GM18517 (cell line): Measurements from ENCODE around the gene PDZD4.

ENCODE experiments used
- ATAC-seq: cut with Tn5 transposase; IDR thresholded peaks from one replicate; pipeline ENCODE4 v1.9.1; 2021; ENCODE audit warnings: mild to moderate bottlenecking, moderate library complexity; ENCODE audit not compliant: unreplicated experiment

PDZD4 gene

GRCh38 chrX:153829799-153830639 lies at the start of gene PDZD4:
PDZD4 (minus strand) TSS chrX:153830544; CDS start chrX:153830298, 246 bp downstream.
- ATAC-seq, result no peak

GRCh38 chrX:153879741-153880439 lies 49.5 kb upstream of the PDZD4 start:
- no peak for ATAC-seq

DNA sequence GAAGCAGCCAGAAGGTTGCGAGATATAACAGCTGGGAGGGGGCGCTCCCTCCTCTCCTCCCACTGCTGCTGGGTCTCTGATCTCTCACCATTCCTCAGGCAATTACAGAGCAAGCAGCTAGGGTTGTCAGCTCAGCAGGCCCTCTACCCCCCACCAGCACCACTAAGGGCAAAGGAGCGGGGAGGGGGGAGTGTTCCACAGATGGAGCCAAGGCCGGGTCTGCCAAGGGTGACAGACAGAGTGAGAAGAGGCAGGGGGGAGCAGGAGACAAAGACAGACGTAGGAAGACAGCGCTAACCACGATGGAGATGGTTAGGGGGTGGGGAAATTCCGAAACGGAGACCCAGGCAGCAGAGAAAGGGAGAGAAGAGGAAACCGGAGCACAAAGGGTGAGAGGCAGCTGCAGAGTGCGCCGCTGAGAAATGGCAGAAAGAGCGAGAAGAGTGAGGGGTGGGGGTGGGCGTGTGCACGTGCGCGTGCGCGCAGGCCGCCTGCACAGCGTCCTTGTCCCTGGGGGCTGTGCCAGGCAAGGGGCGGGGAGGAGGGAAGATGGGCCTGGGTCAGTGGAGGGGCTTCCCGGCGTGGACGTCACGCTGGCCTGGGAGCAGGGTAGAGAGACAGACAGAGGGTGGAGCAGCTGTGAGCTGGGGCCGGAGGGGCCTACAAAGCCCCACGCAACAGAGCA lies 48.8 kb upstream of the PDZD4 start:
- no peak for ATAC-seq

GRCh38 chrX:153878345-153878744 lies 48.0 kb upstream of the PDZD4 start:
- no peak for ATAC-seq

- ATAC-seq, result no peak
These were observed 47.4 kb upstream of the PDZD4 start for GRCh38 chrX:153877571-153878261.

- no peak for ATAC-seq
These were observed 45.8 kb upstream of the PDZD4 start for GRCh38 chrX:153876112-153876491.

- no peak for ATAC-seq
These were observed 45.2 kb upstream of the PDZD4 start for GRCh38 chrX:153875391-153876111.

GRCh38 chrX:153874366-153875125 lies 44.2 kb upstream of the PDZD4 start:
- no peak for ATAC-seq

- ATAC-seq, result no peak
These were observed 43.7 kb upstream of the PDZD4 start for GRCh38 chrX:153874085-153874365.

- ATAC-seq, result no peak
These were observed 43.1 kb upstream of the PDZD4 start for GRCh38 chrX:153873282-153874084.

- ATAC-seq, result no peak
These were observed 41.9 kb upstream of the PDZD4 start for GRCh38 chrX:153871946-153872878.

DNA sequence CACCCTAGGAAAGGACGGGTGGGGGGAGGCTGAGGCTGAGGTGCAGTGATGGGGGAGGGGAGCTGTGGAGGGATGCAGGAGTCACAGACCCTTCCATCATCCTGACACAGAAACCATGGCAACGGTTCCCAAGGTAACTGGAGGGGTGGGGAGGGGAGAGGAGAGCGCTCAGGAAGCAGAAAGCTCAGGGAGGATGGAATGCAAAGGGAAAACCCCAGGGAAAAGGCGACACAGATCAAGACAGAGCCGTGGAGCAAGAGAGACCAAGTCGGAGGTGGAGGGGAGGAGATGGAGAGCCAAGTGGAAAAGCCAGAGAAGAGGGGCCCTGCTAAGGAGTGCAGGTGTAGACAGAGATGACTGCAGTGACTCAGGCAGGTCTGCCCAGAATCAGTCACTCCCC lies 41.1 kb upstream of the PDZD4 start:
- no peak for ATAC-seq

- ATAC-seq, result no peak
These were observed 40.5 kb upstream of the PDZD4 start for GRCh38 chrX:153870791-153871360.

DNA sequence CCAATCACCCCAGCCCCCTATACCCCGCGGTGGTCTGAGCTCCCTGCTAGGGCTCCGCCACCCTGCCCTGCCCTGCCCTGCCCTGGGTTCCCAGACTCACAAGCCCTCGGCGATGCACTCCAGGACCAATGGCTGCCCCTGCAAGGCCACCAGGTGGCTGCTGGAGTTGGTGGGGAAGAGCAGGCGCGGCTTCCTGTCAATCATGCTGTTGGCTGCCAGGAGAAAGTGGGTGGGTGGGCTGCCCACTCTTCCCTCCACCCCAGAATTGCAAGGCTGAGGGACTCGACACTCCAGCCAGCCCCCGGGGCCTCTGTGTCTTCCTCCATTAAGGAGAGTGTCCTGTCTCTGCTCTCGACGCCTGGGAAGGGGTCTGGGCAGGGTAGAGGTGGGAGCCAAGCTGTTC lies 39.9 kb upstream of the PDZD4 start:
- ATAC-seq, result no peak

GRCh38 chrX:153869473-153870287 lies 39.3 kb upstream of the PDZD4 start:
- ATAC-seq, result no peak

DNA sequence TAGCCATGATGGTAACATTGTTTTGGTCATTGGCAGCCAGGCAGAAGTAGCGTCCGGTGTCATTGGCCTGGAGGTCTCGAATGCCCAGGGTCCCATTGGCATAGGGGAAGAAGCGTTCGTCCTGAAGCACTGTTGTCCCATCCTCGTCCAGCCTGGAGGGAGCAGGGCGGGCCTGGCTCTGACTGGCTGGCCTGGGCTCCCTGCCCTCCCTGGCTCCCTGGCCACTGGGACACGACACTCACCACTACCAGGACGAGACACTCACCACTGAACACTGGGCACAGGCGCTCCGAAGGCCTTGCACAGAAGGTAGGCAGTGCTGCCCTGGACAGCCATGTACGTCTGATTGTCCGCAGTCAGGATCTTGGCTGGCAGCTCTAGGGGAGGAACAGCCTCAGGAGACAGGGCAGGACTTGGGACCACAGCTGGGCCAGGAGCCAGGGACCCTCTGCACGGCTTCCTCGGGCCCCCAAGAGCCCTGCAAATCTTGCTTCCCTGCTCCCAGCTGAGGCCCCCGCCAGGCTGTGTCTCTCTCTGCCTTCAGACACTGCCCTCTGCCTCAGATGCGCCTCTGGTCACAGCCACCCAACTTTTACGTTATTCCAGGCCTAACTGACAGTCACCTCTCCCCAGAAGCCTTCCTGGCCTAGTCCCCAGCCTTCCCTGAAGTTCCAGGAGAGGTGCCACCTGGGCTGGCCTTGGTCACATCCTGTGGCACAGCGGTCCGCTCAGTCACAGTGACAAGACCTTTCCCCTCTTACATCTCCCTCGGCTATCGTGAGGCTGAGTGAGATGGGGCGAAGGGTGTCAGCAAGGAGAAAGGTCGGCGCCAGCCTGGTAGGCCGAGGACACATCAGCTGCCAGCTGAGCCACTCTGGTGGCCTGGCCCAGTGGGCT lies 38.5 kb upstream of the PDZD4 start:
- ATAC-seq, result no peak
